ENCODE data around the gene USP31. TPM values are rescaled to one million over a fixed set of nuclear protein-coding genes. Genes with fewer than 3 reads are reported as not detected.
A peak's percentile ranks its signal among the peaks of the same experiment; 100 is the strongest.

The USP31 gene
- polyA plus RNA-seq, 1 experiment: 4.7 TPM

DNA sequence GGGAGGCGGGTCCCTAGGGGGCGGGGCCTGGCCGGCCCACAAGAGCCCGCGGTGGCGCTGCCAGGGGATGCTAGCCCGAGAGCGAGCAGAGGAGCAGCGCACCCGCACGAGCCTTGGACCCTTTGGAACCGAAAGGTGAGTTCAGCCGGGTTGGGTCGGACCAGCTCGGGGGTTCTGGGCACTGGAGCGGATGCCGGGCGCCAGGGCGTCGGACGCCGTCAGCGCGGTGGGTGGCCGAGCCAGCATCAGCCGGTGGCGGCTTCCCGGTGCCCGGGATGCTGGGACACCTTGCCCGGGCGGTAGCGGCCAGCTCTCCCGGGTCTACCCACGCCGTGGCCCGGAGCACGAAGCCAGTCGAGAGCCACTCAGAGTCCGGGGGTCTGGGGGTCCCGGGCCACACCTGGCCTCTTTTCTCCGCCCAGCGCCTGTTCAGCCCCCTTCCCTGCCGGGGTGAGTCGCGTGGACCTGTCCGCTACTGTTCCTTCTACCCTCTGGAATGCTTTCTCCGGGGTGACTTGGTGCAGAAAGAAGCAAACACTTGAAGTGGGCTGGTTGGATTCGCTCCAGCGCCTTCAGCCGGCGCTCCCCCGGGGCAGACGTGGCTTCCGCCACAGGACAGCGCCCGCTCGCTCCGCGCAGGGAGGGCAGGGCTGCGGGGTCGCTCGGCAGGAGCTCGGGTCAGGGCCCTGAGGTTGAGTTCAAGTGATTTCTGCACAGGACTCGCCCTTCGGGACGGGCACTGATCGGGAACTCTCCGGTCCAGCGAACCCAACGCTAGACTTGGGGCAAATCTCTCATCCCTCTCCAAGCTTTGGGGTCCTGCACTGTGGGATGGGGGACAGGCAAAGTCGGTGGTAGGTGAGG lies 33.7 kb upstream of the USP31 start, which contains the start of gene SCNN1G:
TSS of gene SCNN1G (plus strand) at position 67 of the 864 bp plus-strand sequence. CDS start 3,527 bp downstream, outside the sequence.
- CTCF ChIA-PET: interaction anchor here (0.6 to 9.2 kb wide), 5 partner anchors 97 to 258 kb away, joined by 3 to 197 read pairs (median 3); no protein-coding TSS in a partner anchor
- H3K4me3 ChIP-seq (ENCODE audit: low read depth, low read length): 0 out of 2 replicates have a peak within 1 kb of the TSS, but pooled peaks have one; percentile 17
- TF ChIP-seq, protein P1, sequence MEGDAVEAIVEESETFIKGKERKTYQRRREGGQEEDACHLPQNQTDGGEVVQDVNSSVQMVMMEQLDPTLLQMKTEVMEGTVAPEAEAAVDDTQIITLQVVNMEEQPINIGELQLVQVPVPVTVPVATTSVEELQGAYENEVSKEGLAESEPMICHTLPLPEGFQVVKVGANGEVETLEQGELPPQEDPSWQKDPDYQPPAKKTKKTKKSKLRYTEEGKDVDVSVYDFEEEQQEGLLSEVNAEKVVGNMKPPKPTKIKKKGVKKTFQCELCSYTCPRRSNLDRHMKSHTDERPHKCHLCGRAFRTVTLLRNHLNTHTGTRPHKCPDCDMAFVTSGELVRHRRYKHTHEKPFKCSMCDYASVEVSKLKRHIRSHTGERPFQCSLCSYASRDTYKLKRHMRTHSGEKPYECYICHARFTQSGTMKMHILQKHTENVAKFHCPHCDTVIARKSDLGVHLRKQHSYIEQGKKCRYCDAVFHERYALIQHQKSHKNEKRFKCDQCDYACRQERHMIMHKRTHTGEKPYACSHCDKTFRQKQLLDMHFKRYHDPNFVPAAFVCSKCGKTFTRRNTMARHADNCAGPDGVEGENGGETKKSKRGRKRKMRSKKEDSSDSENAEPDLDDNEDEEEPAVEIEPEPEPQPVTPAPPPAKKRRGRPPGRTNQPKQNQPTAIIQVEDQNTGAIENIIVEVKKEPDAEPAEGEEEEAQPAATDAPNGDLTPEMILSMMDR (IDR thresholded peaks at IDR 0.05; ENCODE audit: low read depth, low read length): no peak

DNA sequence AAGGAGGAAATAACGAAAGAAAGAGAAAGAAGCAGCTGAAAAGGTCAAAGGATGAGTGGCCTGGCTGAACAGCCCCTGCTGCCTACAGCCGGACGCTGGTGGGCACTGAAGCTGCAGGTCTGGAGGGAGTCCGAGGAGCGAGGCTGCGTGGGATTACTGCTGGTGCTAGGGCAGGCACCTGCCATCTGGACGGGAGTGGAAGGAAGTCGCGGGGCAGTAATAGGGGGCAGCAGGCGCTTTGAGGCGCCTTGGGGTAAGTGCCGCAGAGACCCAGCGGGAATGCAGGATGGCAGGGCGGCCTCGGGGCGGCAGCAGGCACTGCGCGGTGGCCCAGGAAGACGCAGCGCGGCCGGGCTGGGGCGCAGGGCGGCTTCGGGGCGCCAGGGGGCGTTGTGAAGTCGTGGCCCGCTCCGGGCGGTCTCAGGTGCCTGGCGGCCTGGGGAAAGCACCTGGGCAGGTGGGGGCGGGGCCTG lies 33.0 kb upstream of the USP31 start:
- POLR2A ChIA-PET: no interaction called here
- TF ChIP-seq, protein P1 (IDR thresholded peaks at IDR 0.05; ENCODE audit: low read depth, low read length): peak; percentile 55
- Histone ChIP-seq H3K27me3 (ENCODE audit: control insufficient read depth, insufficient read depth, low read length) (peaks cover 43% of the 10 kb centered on the region), H3K9me3 (ENCODE audit: control insufficient read depth, insufficient read depth, low read length) (no peaks in the 10 kb centered on the region; the same call in 1 of the 2 replicates), H3K4me3 (ENCODE audit: low read depth, low read length) (no peak overlapping the region), H3K27ac (ENCODE audit: low read depth, low read length) (no peak overlapping the region)
- CTCF ChIA-PET: interaction anchor here (0.6 to 9.2 kb wide), 4 partner anchors 253 to 281 kb away, joined by 3 to 197 read pairs (median 6); no protein-coding TSS in a partner anchor
- DNase-seq (ENCODE audit: low read depth, low spot score): peak; percentile 4

More for the DNA sequence above, 33.7 kb upstream of the USP31 start, which contains the start of gene SCNN1G:
- POLR2A ChIA-PET: no interaction called here
- no peak within 1 kb of the TSS for H3K27ac ChIP-seq (ENCODE audit: low read depth, low read length)
- no peak for DNase-seq (ENCODE audit: low read depth, low spot score)
- H3K27me3 ChIP-seq (ENCODE audit: control insufficient read depth, insufficient read depth, low read length): peaks cover 43% of the 10 kb centered on the region
- H3K9me3 ChIP-seq (ENCODE audit: control insufficient read depth, insufficient read depth, low read length): no peaks in the 10 kb centered on the region; the same call in 1 of the 2 replicates

DNA sequence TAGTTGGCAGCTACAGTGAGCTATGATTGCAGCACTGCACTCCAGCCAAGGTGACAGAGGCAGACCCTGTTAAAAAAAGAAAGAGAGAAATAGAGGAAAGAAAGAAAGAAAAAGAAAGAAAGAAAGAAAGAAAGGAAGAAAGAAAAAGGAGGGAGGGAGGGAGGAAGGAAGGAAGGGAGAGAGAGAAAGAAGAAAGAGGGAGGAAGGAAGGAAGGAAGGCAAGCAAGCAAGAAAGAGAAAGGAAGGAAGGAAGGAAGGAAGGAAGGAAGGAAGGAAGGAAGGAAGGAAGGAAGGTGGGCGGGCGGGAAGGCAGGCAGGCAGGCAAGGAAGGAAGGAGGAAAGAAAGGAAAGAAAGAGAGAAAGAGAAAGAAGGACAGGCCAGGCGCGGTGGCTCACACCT lies 32.3 kb upstream of the USP31 start:
- no peaks in the 10 kb centered on the region; the same call in 1 of the 2 replicates for H3K9me3 ChIP-seq (ENCODE audit: control insufficient read depth, insufficient read depth, low read length)
- no peak for DNase-seq (ENCODE audit: low read depth, low spot score)
- no peak overlapping the region for H3K4me3 ChIP-seq (ENCODE audit: low read depth, low read length)
- TF ChIP-seq, protein P1 (IDR thresholded peaks at IDR 0.05; ENCODE audit: low read depth, low read length): no peak
- CTCF ChIA-PET: interaction anchor here (0.6 to 9.2 kb wide), 8 partner anchors 10 to 486 kb away, joined by 3 to 197 read pairs (median 4); no protein-coding TSS in a partner anchor
- peaks cover 43% of the 10 kb centered on the region for H3K27me3 ChIP-seq (ENCODE audit: control insufficient read depth, insufficient read depth, low read length)
- POLR2A ChIA-PET: no interaction called here
- H3K27ac ChIP-seq (ENCODE audit: low read depth, low read length): no peak overlapping the region

DNA sequence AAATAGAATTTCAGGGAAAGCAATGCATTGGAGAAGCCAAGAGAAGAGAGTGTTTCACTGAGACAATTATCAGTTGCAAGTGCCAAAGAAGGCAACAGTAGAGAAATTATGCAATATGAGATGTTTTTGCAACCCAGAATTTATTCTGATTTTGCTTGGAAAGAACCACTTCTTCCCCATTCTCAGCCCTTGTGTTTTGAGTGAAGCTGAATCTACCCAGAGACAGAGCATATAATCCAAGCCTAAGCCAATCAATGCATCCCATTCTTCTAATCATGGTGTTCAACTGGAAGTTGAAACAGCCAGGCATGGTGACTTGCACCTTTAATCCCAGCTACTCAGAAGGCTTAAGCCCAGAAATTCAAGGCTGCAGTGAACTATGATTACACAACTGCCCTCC lies 26.4 kb upstream of the USP31 start:
- H3K27me3 ChIP-seq (ENCODE audit: control insufficient read depth, insufficient read depth, low read length): no peaks in the 10 kb centered on the region
- no peak overlapping the region for H3K27ac ChIP-seq (ENCODE audit: low read depth, low read length)
- TF ChIP-seq, protein P1 (IDR thresholded peaks at IDR 0.05; ENCODE audit: low read depth, low read length): no peak
- CTCF ChIA-PET: interaction anchor here (1.0 to 1.8 kb wide), 2 partner anchors 258 to 260 kb away, joined by 5 to 6 read pairs; no protein-coding TSS in a partner anchor
- no peak for DNase-seq (ENCODE audit: low read depth, low spot score)
- POLR2A ChIA-PET: no interaction called here
- no peak overlapping the region for H3K4me3 ChIP-seq (ENCODE audit: low read depth, low read length)
- H3K9me3 ChIP-seq (ENCODE audit: control insufficient read depth, insufficient read depth, low read length): no peaks in the 10 kb centered on the region; the same call in 1 of the 2 replicates

Measured in AG04450 (cell line).